Measurements from ENCODE around the gene MZT2A.
"Not testable (repeated sequence)": the region's sequence is repeated elsewhere in the genome, so short reads cannot be mapped to it uniquely, and the experiment has no call there.

- TF ChIP-seq CTCF (conservative IDR thresholded peaks at IDR 0.05); EZH2 (IDR thresholded peaks at IDR 0.05; ENCODE audit: low read depth): not testable (repeated sequence)
These were observed 744 bp downstream of the MZT2A start for GRCh38 chr2:131491469-131491836.

All from PC-9 (cell line).